Activated T-helper 2 cell treated with anti-CD3 and anti-CD28 coated beads, Interferon-gamma antibody, Interleukin-2, Interleukin-4, amounts not matched to agents 10 μg/mL and 5 μg/mL and 100 μg/mL, durations not matched to agents 14 hours and 24 hours and 36 hours (primary cell): ENCODE measurements around the gene MORN2. TPM values are rescaled to one million over a fixed set of nuclear protein-coding genes. Genes with fewer than 3 reads are reported as not detected.
"Not testable (repeated sequence)": the region's sequence is repeated elsewhere in the genome, so short reads cannot be mapped to it uniquely, and the experiment has no call there.

Experiments used
- DNase-seq: peaks from one replicate; pipeline ENCODE4 v3.0.0; 2021; ENCODE audit warnings: low spot score
- H3K27ac Mint-ChIP-seq: one replicate; pipeline ENCODE4 v1.8.0; 2021; ENCODE audit warnings: mixed read lengths
- H3K27me3 Mint-ChIP-seq: one replicate; pipeline ENCODE4 v1.8.0; 2021; ENCODE audit warnings: low read depth, mixed read lengths
- H3K36me3 Mint-ChIP-seq: one replicate; pipeline ENCODE4 v1.8.0; 2021; ENCODE audit warnings: low read depth, mixed read lengths
- H3K4me1 Mint-ChIP-seq: one replicate; pipeline ENCODE4 v1.8.0; 2021; ENCODE audit warnings: low read depth, mixed read lengths
- H3K4me3 Mint-ChIP-seq: one replicate; pipeline ENCODE4 v1.8.0; 2021; ENCODE audit warnings: low read depth, mild to moderate bottlenecking, moderate library complexity, mixed read lengths
- H3K9me3 Mint-ChIP-seq: one replicate; pipeline ENCODE4 v1.8.0; 2021; ENCODE audit warnings: mixed read lengths
- intact Hi-C: fragments of 100-400 bp; cut with micrococcal nuclease; formaldehyde crosslinking; loops from one replicate; pipeline ENCODE4 v1.15.1; 2023
- total RNA-seq: library from RNA; stranded (reverse); gene quantifications from 2 replicates; pipeline ENCODE4 v1.2.3, GENCODE V29; 2022

MORN2 gene
- 4.1 and 4.7 TPM in 2 replicates for total RNA-seq

DNA sequence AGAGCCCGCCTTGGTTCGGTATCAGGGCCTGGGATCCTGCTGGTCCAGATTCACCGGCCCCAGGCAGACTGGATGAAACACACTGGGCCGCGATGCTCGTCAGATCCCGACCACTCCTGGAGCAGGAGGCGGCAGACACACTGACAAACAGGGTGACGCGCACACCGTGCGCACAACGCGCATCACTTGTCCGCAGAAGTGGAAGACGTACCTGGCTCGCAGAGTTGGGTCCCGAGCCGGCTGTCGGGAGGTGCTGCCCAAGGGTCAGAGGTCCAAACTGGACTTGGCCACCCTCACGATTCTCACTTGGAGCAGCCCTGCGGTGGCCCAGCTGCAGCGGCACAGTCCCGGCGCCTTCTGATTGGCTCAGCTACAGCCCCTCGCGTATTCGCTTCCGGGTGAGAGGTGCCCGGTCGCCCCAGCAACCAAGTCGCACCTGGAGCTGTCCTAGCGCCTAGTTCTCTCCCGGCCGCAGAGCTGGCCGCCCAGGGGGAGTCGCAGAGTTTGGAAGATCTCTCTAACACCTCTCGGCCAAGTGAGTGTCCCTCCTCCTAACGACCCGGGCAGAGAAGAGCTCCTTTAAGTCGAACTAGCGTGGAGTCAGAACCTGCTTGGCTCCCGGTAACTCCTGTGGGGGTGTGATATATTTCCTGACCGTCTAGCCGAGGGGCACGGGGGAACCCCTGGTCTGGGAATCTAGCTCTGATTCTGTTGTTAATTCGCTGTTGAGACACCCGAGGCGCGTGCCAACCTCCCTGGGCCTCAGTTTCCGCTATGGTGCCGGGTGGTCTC, at the start of gene MORN2, which contains the start of gene DHX57:
MORN2 (plus strand) TSS at position 401 of the 792 bp plus-strand sequence.
DHX57 (minus strand) TSS at position 359 of the 792 bp plus-strand sequence. CDS start 7,529 bp downstream, outside the sequence.
- Mint-ChIP-seq H3K27me3 (no peaks in the 10 kb centered on the region), H3K4me1 (peaks cover 17% of the 10 kb centered on the region)
- intact Hi-C loops: loop anchor here (10.0 kb wide), 1 partner anchor 101 kb away; the partner anchor contains the start of gene GEMIN6

DNA sequence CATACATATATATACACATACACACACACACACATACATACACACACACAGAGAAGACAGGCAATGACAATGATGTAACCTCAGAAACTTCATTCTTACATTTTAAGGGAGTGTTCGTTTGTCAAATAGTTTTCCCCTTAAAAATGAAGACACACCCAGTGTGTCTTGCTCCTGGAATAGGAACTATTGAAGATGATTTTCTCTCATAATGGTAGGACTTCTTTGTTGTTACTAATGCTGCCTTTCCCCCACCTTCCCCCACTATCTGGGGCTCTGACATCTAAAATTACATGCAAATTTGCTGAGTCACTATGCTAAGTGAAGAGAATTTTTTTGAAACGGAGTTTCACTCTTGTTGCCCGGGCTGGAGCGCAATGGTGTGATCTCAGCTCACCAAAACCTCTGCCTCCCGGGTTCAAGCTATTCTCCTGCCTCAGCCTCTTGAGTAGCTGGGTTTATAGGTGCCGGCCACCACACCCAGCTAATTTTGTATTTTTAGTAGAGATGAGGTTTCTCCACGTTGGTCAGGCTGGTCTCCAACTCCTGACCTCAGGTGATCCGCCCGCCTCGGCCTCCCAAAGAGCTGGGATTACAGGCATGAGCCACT, 48.1 kb upstream of the MORN2 start:
- not testable (repeated sequence) for DNase-seq, H3K4me1 Mint-ChIP-seq, H3K27ac Mint-ChIP-seq

More for the DNA sequence above, at the start of gene MORN2, which contains the start of gene DHX57:
- peak; percentile 79 for DNase-seq
- peaks cover 21% of the 10 kb centered on the region for H3K36me3 Mint-ChIP-seq
- H3K27ac Mint-ChIP-seq: peak within 1 kb of the TSS; percentile 95
- peaks cover 18% of the 10 kb centered on the region for H3K9me3 Mint-ChIP-seq
- H3K4me3 Mint-ChIP-seq: peak within 1 kb of the TSS; percentile 99

DNA sequence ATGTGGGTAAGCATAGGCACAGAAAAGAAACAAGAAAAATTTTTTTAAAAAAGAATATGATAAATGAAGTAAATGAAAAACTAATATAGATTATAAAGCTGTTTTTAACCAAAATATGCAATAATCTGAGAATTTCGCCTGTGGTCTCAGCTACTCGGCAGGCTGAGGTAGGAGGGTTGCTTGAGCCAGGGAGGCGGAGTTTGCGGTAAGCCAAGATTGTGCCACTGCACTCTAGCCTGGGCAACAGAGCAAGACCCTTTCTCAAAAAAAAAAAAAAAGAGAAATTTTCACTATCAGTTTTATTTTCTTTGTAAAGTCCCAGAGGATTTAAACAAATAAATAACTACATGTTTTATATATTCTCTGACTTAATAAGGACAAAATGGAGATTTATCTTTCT, 47.3 kb upstream of the MORN2 start:
- Mint-ChIP-seq H3K27ac (no peak overlapping the region), H3K36me3 (peaks cover 19% of the 10 kb centered on the region), H3K27me3 (no peaks in the 10 kb centered on the region), H3K4me3 (no peak overlapping the region), H3K9me3 (no peaks in the 10 kb centered on the region), H3K4me1 (peaks cover 4% of the 10 kb centered on the region)
- intact Hi-C loops: no loop called here
- DNase-seq: no peak

More for the DNA sequence above, 48.1 kb upstream of the MORN2 start:
- H3K9me3 Mint-ChIP-seq, intact Hi-C loops, H3K27me3 Mint-ChIP-seq, H3K4me3 Mint-ChIP-seq: not testable (repeated sequence)
- peaks cover 22% of the 10 kb centered on the region for H3K36me3 Mint-ChIP-seq

DNA sequence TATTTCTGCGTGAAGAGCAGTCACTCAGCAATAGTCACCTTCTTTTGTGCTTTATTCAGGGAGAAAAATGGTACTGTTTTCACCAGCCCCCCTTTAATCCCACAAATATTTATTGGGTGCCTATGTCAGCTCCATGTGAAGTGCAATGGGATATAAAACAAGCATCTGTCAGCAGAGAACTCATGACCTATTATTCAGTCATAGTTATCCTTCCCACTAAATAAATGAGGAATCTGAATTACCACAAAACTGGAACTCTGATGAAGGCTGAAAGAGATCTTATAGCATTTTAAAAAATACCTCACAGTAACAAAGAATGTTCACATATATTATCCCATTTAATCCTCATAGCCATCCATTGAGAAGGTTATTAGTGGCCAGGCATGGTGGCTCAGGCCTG, 45.8 kb upstream of the MORN2 start:
- Mint-ChIP-seq H3K4me3 (no peak overlapping the region), H3K27me3 (no peaks in the 10 kb centered on the region), H3K4me1 (peaks cover 4% of the 10 kb centered on the region), H3K9me3 (no peaks in the 10 kb centered on the region), H3K36me3 (peaks cover 19% of the 10 kb centered on the region), H3K27ac (no peak overlapping the region)
- no peak for DNase-seq
- intact Hi-C loops: no loop called here

DNA sequence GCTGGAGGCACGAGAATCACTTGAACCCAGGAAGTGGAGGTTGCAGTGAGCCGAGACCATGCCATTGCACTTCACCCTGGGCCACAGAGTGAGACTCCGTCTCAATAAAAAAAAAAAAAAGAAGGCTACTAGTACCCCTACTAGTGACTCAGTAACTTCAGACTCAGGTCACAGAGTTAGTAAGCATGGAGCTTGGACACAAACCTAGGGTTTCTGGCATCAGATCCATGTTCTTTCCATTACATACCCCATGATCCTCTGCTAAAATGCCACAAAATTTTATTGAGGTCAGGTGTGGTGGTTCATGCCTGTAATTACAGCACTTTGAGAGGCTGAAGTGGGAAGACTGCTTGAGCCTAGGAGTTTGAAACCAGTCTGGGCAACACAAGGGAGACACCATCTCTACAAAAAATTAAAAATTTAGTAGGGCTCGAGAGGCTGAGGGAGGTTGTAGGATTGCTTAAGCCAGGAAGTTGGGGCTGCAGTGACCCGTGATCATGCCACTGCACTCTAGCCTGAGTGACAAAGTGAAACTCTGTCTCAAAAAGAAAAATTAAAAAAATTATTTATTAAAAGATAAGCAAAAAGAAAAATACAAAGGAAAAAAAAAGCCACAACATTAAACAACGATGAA, 45.1 kb upstream of the MORN2 start:
- Mint-ChIP-seq H3K4me1 (peaks cover 4% of the 10 kb centered on the region), H3K4me3 (no peak overlapping the region), H3K36me3 (peaks cover 17% of the 10 kb centered on the region), H3K27me3 (no peaks in the 10 kb centered on the region), H3K9me3 (no peaks in the 10 kb centered on the region), H3K27ac (no peak overlapping the region)
- no peak for DNase-seq
- intact Hi-C loops: no loop called here

DNA sequence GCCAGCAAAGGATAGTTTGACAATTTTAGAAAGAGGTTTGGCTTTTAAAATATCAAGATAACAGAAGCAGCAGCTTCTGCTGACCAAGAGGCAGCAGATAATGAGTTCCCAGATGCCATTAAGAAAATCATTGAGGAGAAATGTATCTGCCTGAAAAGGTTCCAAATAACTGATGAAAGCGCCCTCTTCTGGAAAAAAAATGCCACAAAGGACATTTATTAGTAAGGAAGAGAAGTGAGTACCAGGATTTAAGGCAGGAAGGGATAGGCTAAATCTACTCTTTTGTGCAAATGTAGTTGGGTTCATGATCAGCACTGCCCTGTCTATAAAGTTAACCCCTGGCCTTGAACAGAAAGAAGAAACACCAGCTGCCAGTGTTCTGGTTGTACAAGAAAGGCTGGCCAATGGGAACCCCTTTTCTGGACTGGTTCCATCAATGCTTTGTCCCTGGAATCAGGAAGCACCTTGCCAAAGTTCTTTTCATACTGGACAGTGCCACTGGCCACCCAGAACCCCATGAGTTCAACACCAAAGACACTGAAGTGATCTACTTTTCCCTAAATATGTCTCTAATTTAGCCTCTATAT, 40.7 kb upstream of the MORN2 start:
- H3K9me3 Mint-ChIP-seq: no peaks in the 10 kb centered on the region
- intact Hi-C loops: loop anchor here (1.0 kb wide), 1 partner anchor 299 kb away; no protein-coding TSS in a partner anchor
- DNase-seq: no peak
- no peaks in the 10 kb centered on the region for H3K4me1 Mint-ChIP-seq
- H3K27me3 Mint-ChIP-seq: no peaks in the 10 kb centered on the region
- peaks cover 17% of the 10 kb centered on the region for H3K36me3 Mint-ChIP-seq
- H3K27ac Mint-ChIP-seq: no peak overlapping the region
- no peak overlapping the region for H3K4me3 Mint-ChIP-seq

DNA sequence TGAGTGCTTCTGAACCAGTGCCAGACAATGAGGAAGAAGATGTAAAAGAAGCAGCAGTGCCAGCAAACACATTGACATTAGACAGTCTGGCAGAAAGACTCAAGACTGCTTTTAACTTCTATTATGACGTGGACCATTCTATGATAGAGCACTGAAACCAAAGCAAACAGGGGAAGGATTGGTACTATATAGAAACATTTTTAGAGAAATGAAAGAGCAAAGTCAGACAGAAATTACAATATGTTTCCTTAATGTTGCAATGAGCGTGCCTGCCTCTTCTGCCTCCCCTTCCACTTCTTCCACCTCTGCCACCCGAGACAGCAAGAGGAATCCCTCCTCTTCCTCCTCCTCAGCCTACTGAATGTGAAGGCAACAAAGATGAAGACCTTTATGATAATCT, 39.8 kb upstream of the MORN2 start:
- no peaks in the 10 kb centered on the region for H3K9me3 Mint-ChIP-seq
- no peak overlapping the region for H3K4me3 Mint-ChIP-seq
- no peak overlapping the region for H3K27ac Mint-ChIP-seq
- no peaks in the 10 kb centered on the region for H3K4me1 Mint-ChIP-seq
- DNase-seq: no peak
- peaks cover 19% of the 10 kb centered on the region for H3K36me3 Mint-ChIP-seq
- H3K27me3 Mint-ChIP-seq: no peaks in the 10 kb centered on the region
- intact Hi-C loops: loop anchor here (1.0 kb wide), 1 partner anchor 300 kb away; no protein-coding TSS in a partner anchor

DNA sequence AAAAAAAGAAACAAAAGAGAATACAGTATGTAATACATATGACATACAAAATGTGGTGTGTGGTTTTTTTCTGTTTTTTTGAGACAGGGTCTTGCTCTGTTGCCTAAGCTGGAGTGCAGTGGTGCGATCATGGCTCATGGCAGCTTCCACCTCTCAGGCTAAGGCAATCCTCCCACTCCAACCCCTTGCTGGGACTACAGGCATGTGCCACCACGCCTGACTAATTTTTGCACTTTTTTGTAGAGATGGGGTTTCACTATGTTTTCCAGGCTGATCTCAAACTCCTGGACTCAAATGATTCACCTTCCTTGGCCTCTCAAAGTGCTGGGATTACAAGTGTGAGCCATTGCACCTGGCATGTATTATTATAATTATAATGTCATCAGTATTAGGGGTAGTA, 39.0 kb upstream of the MORN2 start:
- no peak overlapping the region for H3K4me3 Mint-ChIP-seq
- no peak overlapping the region for H3K27ac Mint-ChIP-seq
- no peaks in the 10 kb centered on the region for H3K27me3 Mint-ChIP-seq
- intact Hi-C loops: no loop called here
- peaks cover 24% of the 10 kb centered on the region for H3K36me3 Mint-ChIP-seq
- H3K4me1 Mint-ChIP-seq: no peaks in the 10 kb centered on the region
- DNase-seq: no peak
- no peaks in the 10 kb centered on the region for H3K9me3 Mint-ChIP-seq

DNA sequence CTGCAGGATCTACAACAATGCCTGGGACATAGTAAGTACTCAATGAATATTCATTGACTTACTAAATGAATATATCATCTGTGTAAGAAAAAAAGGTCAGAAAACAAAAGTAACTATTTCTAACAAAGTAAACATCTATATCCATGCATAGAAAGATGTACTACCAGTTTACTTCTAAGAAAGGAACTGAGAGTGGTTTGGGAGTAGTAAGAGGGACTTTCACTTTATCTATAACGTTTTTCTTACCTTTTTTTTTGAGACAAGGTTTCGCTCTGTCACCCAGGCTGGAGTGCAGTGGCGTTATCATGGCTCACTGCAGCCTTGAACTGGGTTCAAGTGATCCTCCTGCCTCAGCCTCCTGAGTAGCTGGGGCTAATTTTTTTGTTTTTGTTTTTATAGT, 25.7 kb upstream of the MORN2 start:
- DNase-seq: no peak
- H3K4me1 Mint-ChIP-seq: peaks cover 3% of the 10 kb centered on the region
- peaks cover 34% of the 10 kb centered on the region for H3K36me3 Mint-ChIP-seq
- no peak overlapping the region for H3K27ac Mint-ChIP-seq
- no peaks in the 10 kb centered on the region for H3K27me3 Mint-ChIP-seq
- intact Hi-C loops: no loop called here
- H3K4me3 Mint-ChIP-seq: no peak overlapping the region
- no peaks in the 10 kb centered on the region for H3K9me3 Mint-ChIP-seq

DNA sequence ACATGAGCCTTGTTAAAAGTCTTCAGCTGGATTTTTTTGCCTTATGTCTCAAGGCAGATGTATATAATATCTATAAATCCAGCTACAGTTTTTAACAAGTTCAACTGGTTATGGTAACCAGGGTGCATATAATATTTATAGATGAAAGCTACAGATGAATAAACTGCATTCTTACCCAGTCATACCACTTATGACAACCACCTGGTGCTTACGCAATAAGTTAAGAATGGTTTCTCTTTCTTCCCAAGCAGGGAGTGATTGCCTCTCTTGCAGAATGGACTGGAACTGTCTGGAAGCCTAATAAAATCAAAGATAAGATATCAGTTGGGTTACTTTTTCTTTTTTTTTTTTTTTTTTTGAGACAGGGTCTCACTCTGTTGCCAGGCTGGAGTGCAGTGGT, 19.6 kb upstream of the MORN2 start:
- H3K36me3 Mint-ChIP-seq: peaks cover 43% of the 10 kb centered on the region
- no peak for DNase-seq
- H3K27me3 Mint-ChIP-seq: no peaks in the 10 kb centered on the region
- H3K4me3 Mint-ChIP-seq: no peak overlapping the region
- no peak overlapping the region for H3K27ac Mint-ChIP-seq
- no peaks in the 10 kb centered on the region for H3K4me1 Mint-ChIP-seq
- no peaks in the 10 kb centered on the region for H3K9me3 Mint-ChIP-seq
- intact Hi-C loops: no loop called here

DNA sequence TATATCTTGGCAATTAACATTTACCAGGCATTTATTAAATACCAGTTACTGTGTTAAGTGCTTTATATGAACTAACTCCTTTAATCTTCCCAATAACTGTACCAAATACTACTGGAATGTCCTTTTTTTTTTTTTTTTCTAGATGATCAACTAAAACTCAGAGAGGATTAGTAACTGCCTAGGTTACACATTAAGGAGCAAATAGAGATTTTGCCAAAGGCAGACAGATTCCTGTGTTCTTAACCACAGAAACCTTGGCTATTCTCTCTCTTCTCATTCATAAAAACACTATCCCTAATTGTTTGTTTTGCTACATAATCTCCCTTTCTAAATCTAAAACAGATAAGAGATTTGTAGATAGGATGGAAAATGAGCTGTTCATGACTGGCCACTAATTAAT, 13.3 kb upstream of the MORN2 start:
- Mint-ChIP-seq H3K36me3 (peaks cover 42% of the 10 kb centered on the region), H3K4me3 (no peak overlapping the region), H3K4me1 (peaks cover 2% of the 10 kb centered on the region), H3K9me3 (no peaks in the 10 kb centered on the region), H3K27me3 (no peaks in the 10 kb centered on the region), H3K27ac (no peak overlapping the region)
- intact Hi-C loops: no loop called here
- no peak for DNase-seq

DNA sequence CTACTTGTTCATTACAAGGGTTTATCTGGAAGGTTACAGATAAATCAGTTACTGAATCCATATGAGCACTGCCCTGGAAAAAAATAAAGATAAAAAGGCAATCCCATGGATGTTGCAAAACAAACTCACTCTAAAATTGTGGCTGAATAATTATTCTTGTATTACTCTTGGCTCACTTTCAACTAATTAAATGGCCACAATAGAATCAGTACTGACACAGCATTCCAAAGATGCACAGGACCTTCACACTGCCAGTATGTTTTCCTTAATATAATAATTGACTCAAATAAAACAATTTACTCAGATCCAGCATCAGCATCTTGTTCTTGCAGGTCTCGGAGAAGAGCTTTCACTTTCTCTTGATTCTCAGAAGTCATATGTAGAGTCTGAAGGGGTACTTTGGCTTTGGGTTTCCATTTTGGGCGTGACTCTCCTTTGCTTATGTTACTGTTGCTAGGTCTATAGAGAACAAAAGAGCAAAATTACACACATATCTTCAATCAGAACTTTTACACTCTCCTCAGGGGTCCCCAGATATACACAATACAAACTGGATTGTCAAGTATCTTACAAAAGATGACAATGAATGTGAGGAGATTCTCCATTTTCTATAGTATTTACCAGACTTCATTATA, 12.6 kb upstream of the MORN2 start:
- H3K36me3 Mint-ChIP-seq: peaks cover 47% of the 10 kb centered on the region
- no peak for DNase-seq
- peaks cover 2% of the 10 kb centered on the region for H3K4me1 Mint-ChIP-seq
- H3K9me3 Mint-ChIP-seq: no peaks in the 10 kb centered on the region
- no peaks in the 10 kb centered on the region for H3K27me3 Mint-ChIP-seq
- H3K27ac Mint-ChIP-seq: no peak overlapping the region
- intact Hi-C loops: no loop called here
- H3K4me3 Mint-ChIP-seq: no peak overlapping the region
